IMR-90 (cell line): ENCODE data around the gene CDK15. TPM values are rescaled to one million over a fixed set of nuclear protein-coding genes. Genes with fewer than 3 reads are reported as not detected.

ENCODE experiments used
- ATAC-seq: fragments of 200-7000 bp; cut with Tn5 transposase; 2 replicates; pipeline ENCODE4 v1.9.1; 2020; ENCODE audit warnings: low read depth, mild to moderate bottlenecking, moderate library complexity
- BruUV-seq: library from RNA; stranded (reverse); fragments of 400-500 nt; replicated peaks from 2 replicates; lab custom pipeline; 2021; lab: Mats Ljungman, UMichigan
- CTCF ChIA-PET: fragments of 300-600 bp; formaldehyde crosslinking; extraction: SDS; loops from one replicate; lab custom pipeline; 2021; ENCODE audit warnings: antibody characterized with exemption; lab: Yijun Ruan, JAX
- POLR2A ChIA-PET: fragments of 300-600 bp; sonication (Branson Sonifier 250); formaldehyde crosslinking; loops from one replicate; lab custom pipeline; 2022; ENCODE audit warnings: antibody characterized with exemption; ENCODE audit not compliant: unreplicated experiment; lab: Charles Lee
- DNase-seq: peaks from one replicate; pipeline ENCODE4 v3.0.0; 2013
- H2AFZ ChIP-seq: replicated peaks from 2 replicates; pipeline ENCODE3; 2013; ENCODE audit warnings: low read length, mild to moderate bottlenecking; ENCODE audit not compliant: poor library complexity
- H2AK5ac ChIP-seq: 2 replicates; pipeline ENCODE4 v1.6.1; 2013; ENCODE audit warnings: low read depth, low read length, inconsistent platforms
- H2AK9ac ChIP-seq: replicated peaks from 2 replicates; pipeline ENCODE3; 2013; ENCODE audit warnings: mild to moderate bottlenecking, low read depth, low read length, moderate library complexity; ENCODE audit not compliant: poor library complexity
- H2BK120ac ChIP-seq: 2 replicates; pipeline ENCODE4 v1.6.1; 2013; ENCODE audit warnings: low read depth, low read length, inconsistent platforms
- H2BK15ac ChIP-seq: 3 replicates; pipeline ENCODE4 v1.6.1; 2013; ENCODE audit warnings: low read depth, low read length, inconsistent platforms
- H2BK20ac ChIP-seq: 2 replicates; pipeline ENCODE4 v1.6.1; 2013; ENCODE audit warnings: low read depth, mild to moderate bottlenecking, inconsistent platforms, low read length, moderate library complexity
- H2BK5ac ChIP-seq: 2 replicates; pipeline ENCODE4 v1.6.1; 2013; ENCODE audit warnings: mild to moderate bottlenecking, low read depth, low read length, inconsistent platforms; ENCODE audit not compliant: poor library complexity, severe bottlenecking
- H3K14ac ChIP-seq: replicated peaks from 2 replicates; pipeline ENCODE4 v1.6.1; 2013; ENCODE audit warnings: low read depth, low read length, inconsistent platforms
- H3K18ac ChIP-seq: 2 replicates; pipeline ENCODE4 v1.6.1; 2013; ENCODE audit warnings: low read depth, low read length, control low read depth
- H3K23ac ChIP-seq: 2 replicates; pipeline ENCODE4 v1.6.1; 2013; ENCODE audit warnings: low read depth, low read length, inconsistent platforms
- H3K27ac ChIP-seq: 2 replicates; pipeline ENCODE4 v1.5.1; 2013; ENCODE audit warnings: mild to moderate bottlenecking, control low read depth, low read length; ENCODE audit not compliant: insufficient read depth
- H3K27me3 ChIP-seq: 2 replicates; pipeline ENCODE4 v1.6.1; 2013; ENCODE audit warnings: low read length; ENCODE audit not compliant: control insufficient read depth, insufficient read depth
- H3K36me3 ChIP-seq: 2 replicates; pipeline ENCODE4 v1.6.1; 2013; ENCODE audit warnings: low read length, mixed read lengths; ENCODE audit not compliant: control insufficient read depth, insufficient read depth
- H3K4ac ChIP-seq: 2 replicates; pipeline ENCODE4 v1.6.1; 2013; ENCODE audit warnings: low read depth, low read length, inconsistent platforms
- H3K4me1 ChIP-seq: 2 replicates; pipeline ENCODE4 v1.6.1; 2013; ENCODE audit warnings: low read length, mixed read lengths; ENCODE audit not compliant: control insufficient read depth, insufficient read depth
- H3K4me2 ChIP-seq: 2 replicates; pipeline ENCODE4 v1.6.1; 2013; ENCODE audit warnings: low read depth, mild to moderate bottlenecking, control low read depth, low read length, moderate library complexity
- H3K4me3 ChIP-seq: 2 replicates; pipeline ENCODE4 v1.5.1; 2013; ENCODE audit warnings: low read depth, mild to moderate bottlenecking, control low read depth, low read length, moderate library complexity; ENCODE audit not compliant: insufficient read depth
- H3K56ac ChIP-seq: 2 replicates; pipeline ENCODE4 v1.6.1; 2013; ENCODE audit warnings: low read length, inconsistent platforms; ENCODE audit not compliant: insufficient read depth; ENCODE audit errors: extremely low read depth
- H3K79me1 ChIP-seq, 2 experiments: 2 replicates each; pipeline ENCODE4 v1.6.1; 2013; ENCODE audit warnings: low read length in 2 of 2, inconsistent platforms in 1 of 2, low read depth in 1 of 2
- H3K9ac ChIP-seq: 2 replicates; pipeline ENCODE4 v1.6.1; 2013; ENCODE audit warnings: low read depth, low read length, control low read depth
- H3K9me1 ChIP-seq: 2 replicates; pipeline ENCODE4 v1.6.1; 2013; ENCODE audit warnings: low read length, inconsistent platforms; ENCODE audit not compliant: insufficient read depth
- H3K9me3 ChIP-seq: 2 replicates; pipeline ENCODE4 v1.6.1; 2013; ENCODE audit warnings: low read length; ENCODE audit not compliant: control insufficient read depth, insufficient read depth
- H4K20me1 ChIP-seq: 2 replicates; pipeline ENCODE4 v1.6.1; 2013; ENCODE audit warnings: low read length, inconsistent platforms; ENCODE audit not compliant: insufficient read depth
- H4K5ac ChIP-seq: 2 replicates; pipeline ENCODE4 v1.6.1; 2013; ENCODE audit warnings: mild to moderate bottlenecking, low read depth, low read length, control low read depth
- H4K8ac ChIP-seq, 2 experiments: 2 replicates each; pipeline ENCODE4 v1.6.1; 2013; ENCODE audit warnings: low read depth in 2 of 2, low read length in 2 of 2, control low read depth in 1 of 2, inconsistent platforms in 1 of 2
- H4K91ac ChIP-seq: 2 replicates; pipeline ENCODE4 v1.6.1; 2013; ENCODE audit warnings: low read depth, low read length, inconsistent platforms; ENCODE audit not compliant: insufficient read depth
- CHD1 ChIP-seq: IDR thresholded peaks from 2 replicates; pipeline ENCODE4 v1.6.1; 2012; ENCODE audit warnings: low read depth, low read length, improper control_type of control experiment
- FOS ChIP-seq: fragments of 150-350 bp; IDR thresholded peaks from 2 replicates; pipeline ENCODE4 v1.6.1; 2016; ENCODE audit warnings: low read depth, low read length
- MAFK ChIP-seq: IDR thresholded peaks from 2 replicates; pipeline ENCODE4 v1.6.1; 2012; ENCODE audit warnings: low read depth, low read length, improper control_type of control experiment
- NFE2L2 ChIP-seq: fragments of 150-350 bp; IDR thresholded peaks from 2 replicates; pipeline ENCODE4 v1.6.1; 2016; ENCODE audit warnings: low read depth, mild to moderate bottlenecking, low read length
- POLR2A ChIP-seq: IDR thresholded peaks from 2 replicates; pipeline ENCODE4 v1.6.1; 2012; ENCODE audit warnings: mild to moderate bottlenecking, low read depth, low read length
- RCOR1 ChIP-seq: IDR thresholded peaks from 2 replicates; pipeline ENCODE4 v1.6.1; 2012; ENCODE audit warnings: mild to moderate bottlenecking, low read length, improper control_type of control experiment; ENCODE audit not compliant: insufficient replicate concordance
- RFX5 ChIP-seq: IDR thresholded peaks from 2 replicates; pipeline ENCODE4 v1.8.0; 2012; ENCODE audit warnings: low read depth, mild to moderate bottlenecking, low read length, moderate library complexity
- WGBS, 2 experiments: methylation state at CpG; one replicate each; pipeline versions ENCODE4 v1.1.5 to v1.1.7; 2013; ENCODE audit warnings: missing lambda C conversion rate in 2 of 2; ENCODE audit not compliant: insufficient read length in 1 of 2; ENCODE audit errors: extremely low coverage in 2 of 2; 5-methylcytosine and 5-hydroxymethylcytosine counted together
- dilution Hi-C: fragments of 300-500 bp; cut with HindIII; formaldehyde crosslinking; loops from one replicate; pipeline ENCODE4 v1.14.3; 2018; ENCODE audit warnings: low sequenced_read_pairs; ENCODE audit not compliant: unreplicated experiment
- in situ Hi-C: fragments of 300-500 bp; cut with MboI; formaldehyde crosslinking; loops from 3 replicates; pipeline ENCODE4 v1.14.3; 2019; ENCODE audit warnings: low sequenced_read_pairs, inconsistent platforms, mixed read lengths
- intact Hi-C: fragments of 100-400 bp; cut with micrococcal nuclease; formaldehyde crosslinking; loops from 2 replicates; pipeline ENCODE4 v1.10.0; 2022
- polyA plus RNA-seq, 3 experiments: library from polyadenylated mRNA; depleted of rRNA; stranded (reverse); fragments of >200 nt; gene quantifications; 2 replicates each; pipeline ENCODE4 v1.2.3, GENCODE V29; 2012; ENCODE audit warnings: low replicate concordance in 1 of 3
- total RNA-seq: library from RNA; depleted of rRNA; stranded (reverse); fragments of >200 nt; gene quantifications from 2 replicates; pipeline ENCODE4 v1.2.3, GENCODE V29; 2012

The CDK15 gene
- total and polyA plus RNA-seq, 2 of the 4 experiments (the other 2 are of a cell fraction), result 16.1 to 33.0 TPM

GRCh38 chr2:201830666-201831065 lies 24.3 kb downstream of the CDK15 start:
- Histone ChIP-seq H3K18ac (peak overlapping the region; percentile 43; the same call in 1 of the 2 replicates), H2AK9ac (no peak overlapping the region), H3K4ac (peak overlapping the region; percentile 58), H4K5ac (no peak overlapping the region; the same call in 1 of the 2 replicates), H3K9ac (no peak overlapping the region), H3K4me3 (no peak overlapping the region), H2BK20ac (peak overlapping the region; percentile 73), H2BK15ac (peak overlapping the region; percentile 94; the same call in 2 of the 3 replicates), H3K23ac (0 out of 2 replicates have a peak overlapping the region, but pooled peaks have one; percentile 22), H4K20me1 (no peaks in the 10 kb centered on the region), H3K36me3 (no peaks in the 10 kb centered on the region; the same call in 1 of the 2 replicates), H3K27ac (no peak overlapping the region), H3K56ac (no peak overlapping the region), H4K8ac (no peak overlapping the region), H3K14ac (peak overlapping the region; percentile 65; the same call in 1 of the 2 replicates), H4K91ac (peak overlapping the region; percentile 50; the same call in 1 of the 2 replicates), H2BK120ac (peak overlapping the region; percentile 89; the same call in 1 of the 2 replicates), H2BK5ac (peak overlapping the region; percentile 76), H3K4me2 (no peak overlapping the region), H3K79me1 (peaks cover 0 to 9% of the 10 kb centered on the region in 2 experiments; a peak in 1 of 4 replicates), H3K4me1 (peaks cover 11% of the 10 kb centered on the region), H2AFZ (no peak overlapping the region), H2AK5ac (peak overlapping the region; percentile 97; the same call in 1 of the 2 replicates), H3K27me3 (no peaks in the 10 kb centered on the region), H3K9me1 (peaks cover 13% of the 10 kb centered on the region), H3K9me3 (no peaks in the 10 kb centered on the region)
- ChIA-PET CTCF (no interaction called here), POLR2A (no interaction called here)
- intact Hi-C loops (no loop called here), dilution Hi-C loops (no loop called here), in situ Hi-C loops (no loop called here)
- TF ChIP-seq POLR2A (no peak), NFE2L2 (no peak), MAFK (no peak), RCOR1 (no peak), CHD1 (no peak), RFX5 (no peak), FOS (no peak)
- no peak for ATAC-seq
- no peak for DNase-seq
- no CpG with 5 or more reads among the region's 1 CpG for WGBS, 2 experiments
- no TSS peak for BruUV-seq
